ENCODE data around the gene DYNC1I1. TPM values are rescaled to one million over a fixed set of nuclear protein-coding genes. Genes with fewer than 3 reads are reported as not detected.

DYNC1I1 gene
- polyA plus RNA-seq, 1 donor from 2014 or later = 28.9 TPM

GRCh38 chr7:95814721-95815120, 42.4 kb downstream of the DYNC1I1 start:
- Histone ChIP-seq H3K36me3 (ENCODE audit: insufficient read depth, low read length) (no peaks in the 10 kb centered on the region), H3K9ac (ENCODE audit: low read length) (no peak overlapping the region), H3K4me3 (ENCODE audit: low read length) (no peak overlapping the region), H3K79me2 (replicated peaks; ENCODE audit: insufficient read depth, low read length) (no peaks in the 10 kb centered on the region), H3K4me2 (ENCODE audit: low read length) (no peak overlapping the region), H3K27ac (ENCODE audit: low read length) (no peak overlapping the region), H3K9me3 (ENCODE audit: low read length) (no peaks in the 10 kb centered on the region), H4K20me1 (ENCODE audit: insufficient read depth) (no peaks in the 10 kb centered on the region), H2AFZ (ENCODE audit: low read depth, low read length) (no peak overlapping the region), H3K27me3 (ENCODE audit: insufficient read depth, low read depth, low read length) (no peaks in the 10 kb centered on the region), H3K9me2 (ENCODE audit: insufficient read depth, low read length) (no peaks in the 10 kb centered on the region), H3F3A (ENCODE audit: insufficient read depth, low read length, poor library complexity, severe bottlenecking) (no peaks in the 10 kb centered on the region)
- TF ChIP-seq SMC3 (conservative IDR thresholded peaks at IDR 0.05; ENCODE audit: poor library complexity) (no peak), MXI1 (conservative IDR thresholded peaks at IDR 0.05; ENCODE audit: poor library complexity, severe bottlenecking) (no peak), TAF1 (IDR thresholded peaks at IDR 0.05; ENCODE audit: low read depth) (no peak), RAD21 (conservative IDR thresholded peaks at IDR 0.05) (no peak), POLR2AphosphoS5 (IDR thresholded peaks at IDR 0.05) (no peak), CTCF (IDR thresholded peaks at IDR 0.05; ENCODE audit: poor library complexity, severe bottlenecking) (no peak), EP300 (conservative IDR thresholded peaks at IDR 0.05; ENCODE audit: poor library complexity, severe bottlenecking) (no peak), REST (IDR thresholded peaks at IDR 0.05; ENCODE audit: borderline replicate concordance) (no peak), EZH2 (IDR thresholded peaks at IDR 0.05; ENCODE audit: borderline replicate concordance, insufficient read depth, low read length, poor library complexity, severe bottlenecking) (no peak)

- no peak overlapping the region for H3K27ac ChIP-seq (ENCODE audit: low read length)
- no peaks in the 10 kb centered on the region for H3K79me2 ChIP-seq (replicated peaks; ENCODE audit: insufficient read depth, low read length)
- no peak overlapping the region for H2AFZ ChIP-seq (ENCODE audit: low read depth, low read length)
- no peaks in the 10 kb centered on the region for H3K9me3 ChIP-seq (ENCODE audit: low read length)
- H3K9me2 ChIP-seq (ENCODE audit: insufficient read depth, low read length) = no peaks in the 10 kb centered on the region
- H3K27me3 ChIP-seq (ENCODE audit: insufficient read depth, low read depth, low read length) = no peaks in the 10 kb centered on the region
- no peaks in the 10 kb centered on the region for H3F3A ChIP-seq (ENCODE audit: insufficient read depth, low read length, poor library complexity, severe bottlenecking)
- TF ChIP-seq EP300 (conservative IDR thresholded peaks at IDR 0.05; ENCODE audit: poor library complexity, severe bottlenecking) (no peak), MXI1 (conservative IDR thresholded peaks at IDR 0.05; ENCODE audit: poor library complexity, severe bottlenecking) (no peak), TAF1 (IDR thresholded peaks at IDR 0.05; ENCODE audit: low read depth) (no peak), REST (IDR thresholded peaks at IDR 0.05; ENCODE audit: borderline replicate concordance) (no peak), POLR2AphosphoS5 (IDR thresholded peaks at IDR 0.05) (no peak), SMC3 (conservative IDR thresholded peaks at IDR 0.05; ENCODE audit: poor library complexity) (no peak), CTCF (IDR thresholded peaks at IDR 0.05; ENCODE audit: poor library complexity, severe bottlenecking) (no peak), RAD21 (conservative IDR thresholded peaks at IDR 0.05) (no peak), EZH2 (IDR thresholded peaks at IDR 0.05; ENCODE audit: borderline replicate concordance, insufficient read depth, low read length, poor library complexity, severe bottlenecking) (no peak)
- no peaks in the 10 kb centered on the region for H4K20me1 ChIP-seq (ENCODE audit: insufficient read depth)
- no peaks in the 10 kb centered on the region for H3K36me3 ChIP-seq (ENCODE audit: insufficient read depth, low read length)
- H3K4me2 ChIP-seq (ENCODE audit: low read length) = no peak overlapping the region
- no peak overlapping the region for H3K9ac ChIP-seq (ENCODE audit: low read length)
- no peak overlapping the region for H3K4me3 ChIP-seq (ENCODE audit: low read length)
These were observed 45.7 kb downstream of the DYNC1I1 start for GRCh38 chr7:95817866-95818640.

All from neural cell (in vitro differentiated cells).